HG03354 (cell line): Measurements from ENCODE around the gene EHD1.
A peak's percentile ranks its signal among the peaks of the same experiment; 100 is the strongest.

Source experiments
- ATAC-seq: cut with Tn5 transposase; IDR thresholded peaks from one replicate; pipeline ENCODE4 v1.9.1; 2021; ENCODE audit warnings: mild to moderate bottlenecking; ENCODE audit not compliant: unreplicated experiment, poor library complexity, severe bottlenecking

The EHD1 gene

DNA sequence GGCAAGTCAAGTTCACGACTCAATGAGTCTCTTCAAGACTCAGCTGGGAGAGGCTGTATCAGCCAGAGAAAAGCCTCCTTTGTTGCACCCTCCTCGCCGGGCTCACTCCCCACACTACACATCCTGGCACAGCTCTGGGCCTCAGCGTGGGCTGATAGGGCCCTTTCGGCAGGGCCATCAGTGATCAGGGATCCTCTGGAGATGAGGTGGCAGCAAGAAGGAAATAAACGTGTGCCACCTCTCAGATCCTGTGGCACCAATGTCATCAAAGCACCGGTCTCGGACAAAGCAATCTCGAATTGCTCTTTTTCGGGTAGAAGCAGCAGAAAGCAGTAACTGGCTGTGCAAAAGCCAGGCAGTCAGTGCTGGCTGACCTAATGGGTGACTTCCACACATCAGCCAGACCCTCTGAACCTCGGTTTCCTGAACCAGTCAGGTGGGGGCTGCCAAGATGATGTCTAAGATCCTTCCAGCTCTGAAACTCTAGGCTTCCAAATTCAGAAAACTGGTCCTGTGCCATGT, 2.1 kb downstream of the EHD1 start:
- ATAC-seq: no peak

DNA sequence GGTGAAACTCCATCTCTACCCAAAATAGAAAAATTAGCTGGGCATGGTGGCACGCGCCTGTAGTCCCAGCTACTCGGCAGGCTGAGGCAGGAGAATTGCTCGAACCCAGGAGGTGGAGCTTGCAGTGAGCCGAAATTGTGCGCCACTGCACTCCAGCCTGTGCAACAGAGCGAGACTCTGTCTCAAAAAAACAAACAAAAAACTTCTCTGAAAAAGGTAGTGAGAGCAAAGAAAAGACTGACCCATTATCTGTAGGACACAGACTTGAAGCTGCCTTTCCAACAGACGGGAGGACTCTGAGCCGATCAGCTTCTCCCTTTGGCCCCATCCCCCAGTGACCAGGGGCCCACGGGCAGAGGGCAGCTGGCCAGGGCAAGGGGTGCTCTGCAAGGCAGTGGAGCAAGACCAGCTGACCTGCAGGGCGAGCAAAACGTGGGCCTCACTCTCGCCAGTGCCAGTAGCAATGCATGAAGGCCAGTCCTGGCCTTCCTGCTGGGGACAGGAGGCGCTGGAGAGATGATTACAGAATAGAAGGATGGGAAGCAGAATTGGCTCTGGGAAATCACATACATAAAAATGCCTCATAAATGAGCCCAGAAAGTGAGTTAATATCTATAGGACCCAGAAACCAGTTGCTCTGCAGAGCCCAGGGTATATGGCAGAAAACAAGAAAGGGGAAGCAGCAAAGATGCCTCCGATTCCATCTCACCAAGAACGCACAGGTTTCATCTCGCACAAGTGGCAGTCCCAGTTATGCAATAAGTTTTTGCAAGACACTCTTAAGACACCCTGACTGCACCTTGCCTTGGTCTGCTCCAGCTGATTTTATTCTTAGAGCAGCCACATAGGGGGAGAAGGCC, 2.8 kb downstream of the EHD1 start:
- no peak for ATAC-seq

DNA sequence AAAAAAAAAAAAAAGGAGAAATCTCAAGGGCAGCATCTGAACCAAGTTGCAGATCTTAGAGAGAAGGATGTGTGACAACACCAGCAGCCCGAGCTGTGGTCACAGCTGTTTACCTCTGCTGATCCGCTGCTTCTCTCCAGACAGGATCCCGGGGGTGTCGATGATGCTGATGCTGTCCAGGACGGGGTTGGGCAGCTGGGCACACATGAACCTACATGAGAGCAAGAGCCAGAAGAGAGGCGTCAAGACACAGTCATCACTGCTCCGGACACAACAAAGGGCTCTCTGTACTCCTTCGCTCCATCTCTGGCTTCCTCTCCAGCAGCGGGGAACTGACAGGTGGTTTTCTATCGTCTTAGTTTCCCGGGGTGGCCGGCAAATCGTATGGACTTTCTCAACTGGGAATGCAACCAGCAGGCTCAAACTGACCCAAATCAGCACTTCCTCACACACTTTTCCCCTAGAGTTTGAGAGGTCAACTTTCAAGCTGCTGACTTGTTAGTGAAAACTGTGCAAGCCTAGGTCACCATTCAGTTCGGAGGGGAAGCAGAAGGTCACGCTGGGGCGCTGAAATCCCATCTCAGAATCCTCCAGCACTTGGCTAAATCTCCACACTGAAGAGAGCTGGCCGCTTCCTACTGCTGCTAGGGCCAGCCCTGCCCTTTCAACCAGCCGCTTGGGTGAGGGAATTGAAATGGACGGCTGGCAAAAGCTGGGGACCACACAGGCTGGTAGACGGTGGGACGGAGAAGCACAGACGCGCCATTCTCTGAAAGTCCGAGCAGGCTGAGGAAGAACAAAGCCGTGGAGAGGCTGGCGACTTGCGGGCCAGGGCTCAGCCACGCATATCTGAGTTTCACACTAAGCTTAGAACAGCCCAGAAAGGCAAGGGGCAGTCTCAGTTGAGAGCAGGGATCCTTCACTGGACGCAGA, 3.8 kb downstream of the EHD1 start:
- ATAC-seq: no peak

DNA sequence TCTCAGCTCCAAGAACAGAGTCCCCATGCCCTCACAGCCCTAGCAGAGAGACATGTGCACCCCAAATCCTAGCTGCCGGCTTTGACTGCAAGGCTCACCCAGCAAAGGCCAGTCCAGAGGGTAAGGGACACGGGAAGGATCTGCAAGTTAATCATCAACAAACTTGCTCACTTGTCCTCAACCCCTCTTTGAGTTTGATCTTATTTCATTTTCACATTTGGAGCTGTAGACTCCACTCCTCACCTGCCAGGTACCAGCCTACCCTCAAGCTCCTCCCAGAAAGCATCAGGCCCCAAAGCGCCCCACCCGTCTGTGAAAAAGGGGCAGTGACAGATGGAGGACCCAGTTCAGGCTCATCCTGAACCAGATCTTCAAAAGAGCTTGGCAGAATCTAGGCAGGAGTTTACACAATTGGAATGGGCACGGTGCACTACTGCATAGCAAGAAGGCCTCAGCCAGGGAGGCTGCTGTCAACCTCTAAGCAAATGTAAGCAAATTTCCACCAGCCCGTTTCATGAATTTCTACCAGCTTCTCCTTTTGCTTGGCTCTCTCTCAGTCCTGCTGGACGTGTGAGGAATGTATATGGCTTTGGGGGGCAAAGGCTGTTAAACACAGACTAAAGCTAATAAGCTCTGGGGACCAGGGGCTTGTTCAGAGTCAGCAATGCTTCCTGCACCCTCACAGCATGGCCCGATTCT, 5.5 kb downstream of the EHD1 start:
- no peak for ATAC-seq

DNA sequence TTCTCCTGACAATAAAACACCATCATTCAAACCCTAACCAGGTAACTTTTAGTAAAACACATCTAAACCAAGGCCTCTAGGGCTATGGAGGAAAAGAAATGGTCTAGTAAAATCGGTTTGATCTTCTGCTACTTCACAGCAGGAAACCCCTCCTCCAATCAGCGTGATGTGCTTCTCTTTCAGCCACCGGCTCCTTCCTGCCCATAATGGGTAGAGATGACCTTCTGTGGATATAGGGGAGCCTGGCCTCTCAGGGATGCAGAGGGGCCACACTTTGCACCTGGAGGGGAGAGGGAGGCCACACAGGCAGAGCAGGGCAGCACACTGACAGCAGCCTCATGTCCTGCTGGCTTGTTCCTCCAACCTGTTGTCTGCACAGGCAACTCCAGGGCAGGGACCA, 6.9 kb downstream of the EHD1 start:
- ATAC-seq: no peak

DNA sequence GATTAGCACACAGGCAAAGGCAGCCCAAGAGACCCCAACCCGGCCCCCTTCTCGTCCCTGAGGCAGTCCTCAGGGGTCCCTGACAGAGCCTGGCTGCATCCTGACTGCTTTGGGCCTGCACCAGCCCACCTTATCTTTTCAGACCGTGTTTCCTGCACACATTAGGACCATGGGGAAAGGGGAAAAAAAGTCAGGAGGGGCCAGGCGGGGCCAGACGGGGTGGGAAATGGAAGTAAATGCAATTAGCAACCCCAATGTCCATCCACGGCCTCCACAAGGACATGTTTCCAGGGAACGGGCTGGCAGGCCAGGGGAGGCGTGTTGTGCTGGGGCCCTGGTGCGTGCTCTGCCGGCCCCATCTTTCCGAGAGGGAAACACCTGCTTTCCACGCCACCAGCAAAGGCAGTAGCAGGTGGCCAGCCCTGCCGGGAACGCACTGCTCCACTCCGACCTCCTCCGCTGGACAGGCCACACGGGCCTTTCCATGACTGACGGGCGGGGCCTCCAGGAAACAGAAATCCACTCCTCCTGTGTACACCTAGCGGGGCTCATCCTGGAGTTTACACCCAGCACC, 7.4 kb downstream of the EHD1 start:
- no peak for ATAC-seq

DNA sequence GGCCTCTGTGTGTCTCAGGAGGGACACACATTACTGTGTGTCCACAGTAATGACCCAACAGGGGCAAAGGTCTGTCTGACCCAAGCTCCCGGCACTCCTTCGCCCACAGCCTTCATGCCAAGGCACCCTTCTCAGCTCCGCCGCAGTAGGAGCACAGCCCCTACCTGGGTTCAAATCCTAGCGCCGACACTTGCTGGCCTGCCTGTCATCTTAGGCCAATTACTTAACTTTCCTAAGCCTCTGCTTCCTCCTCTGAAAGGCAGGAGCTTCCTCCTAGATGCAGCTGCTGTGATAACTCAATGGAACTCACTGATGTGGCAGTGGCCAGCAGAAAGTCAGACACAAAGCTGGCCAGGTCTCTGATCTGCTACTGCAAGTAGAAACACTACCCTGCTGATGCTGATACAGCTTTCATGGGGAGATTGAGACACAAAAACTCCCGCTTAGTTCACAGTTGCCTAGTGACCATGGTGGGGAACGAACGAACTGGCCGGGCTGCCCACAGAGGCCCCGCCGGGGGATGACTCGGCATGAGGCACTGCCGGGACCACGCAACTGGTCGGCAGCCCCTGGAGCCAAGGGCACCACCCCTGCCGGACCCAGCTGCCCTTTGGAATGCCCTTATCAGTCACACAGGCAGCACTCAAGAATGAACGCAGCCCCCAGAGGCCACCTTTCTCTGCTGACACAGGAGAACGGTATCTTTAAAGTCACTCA, 8.1 kb downstream of the EHD1 start:
- no peak for ATAC-seq

DNA sequence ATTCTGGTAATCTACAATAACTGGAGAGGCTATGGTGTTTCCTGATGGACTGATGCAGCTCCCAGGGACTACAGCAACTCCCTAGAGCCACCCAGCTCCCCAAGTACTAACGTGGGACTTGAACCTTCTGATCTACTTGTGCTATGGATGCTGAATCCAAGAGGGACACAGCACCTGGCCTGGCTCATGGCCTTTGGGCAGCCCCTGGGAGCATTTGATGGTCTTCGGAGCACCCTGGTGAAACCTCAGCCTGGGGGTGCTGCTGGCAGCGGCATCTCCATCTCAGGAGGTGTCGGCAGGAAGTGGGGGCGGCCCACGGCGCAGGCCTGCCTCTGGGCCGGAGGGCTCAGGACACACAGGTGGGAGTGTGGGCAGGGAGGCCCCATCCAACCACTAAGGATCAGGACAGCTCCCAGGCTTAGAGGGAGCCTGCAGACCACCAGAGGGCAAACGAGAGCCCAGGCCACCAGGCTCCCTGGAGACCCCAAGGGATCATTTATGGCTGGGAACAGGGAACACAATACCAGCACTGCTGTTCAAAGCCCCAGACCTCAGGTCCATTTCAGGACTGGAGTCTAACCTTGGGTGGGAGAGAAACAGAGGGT, 8.7 kb downstream of the EHD1 start:
- ATAC-seq: no peak

DNA sequence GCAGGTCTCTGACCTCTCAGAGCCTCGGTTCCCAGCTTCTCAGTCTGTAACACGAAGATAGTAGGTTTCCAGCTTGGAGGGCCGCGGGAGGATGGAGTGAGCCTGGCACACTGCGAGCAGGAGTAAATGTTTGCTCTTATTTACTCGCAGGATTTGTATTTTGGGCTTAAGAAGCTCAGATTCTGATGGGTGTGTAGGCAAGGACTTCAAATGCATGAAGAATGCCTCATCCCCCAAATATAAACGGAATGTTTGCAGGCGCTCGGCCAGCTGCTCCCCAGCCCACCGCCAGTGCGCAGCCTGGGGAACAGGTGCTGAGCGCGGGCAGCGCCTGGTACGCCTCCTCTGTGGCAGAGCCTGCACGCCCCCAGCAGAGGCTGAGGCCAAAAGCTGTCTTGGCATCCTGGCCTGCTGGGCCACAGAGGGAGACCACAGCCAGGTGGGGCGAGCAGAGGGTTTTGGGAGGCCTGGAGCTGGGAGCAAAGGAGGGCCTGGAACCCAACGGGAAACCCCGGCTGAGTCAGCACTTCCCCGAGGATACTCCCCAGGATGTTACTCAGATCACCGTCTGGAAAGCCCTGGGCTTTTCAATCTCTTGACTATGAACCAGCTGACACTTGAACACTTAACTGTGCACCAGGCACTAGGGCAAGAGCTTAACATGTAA, 9.4 kb downstream of the EHD1 start:
- no peak for ATAC-seq

DNA sequence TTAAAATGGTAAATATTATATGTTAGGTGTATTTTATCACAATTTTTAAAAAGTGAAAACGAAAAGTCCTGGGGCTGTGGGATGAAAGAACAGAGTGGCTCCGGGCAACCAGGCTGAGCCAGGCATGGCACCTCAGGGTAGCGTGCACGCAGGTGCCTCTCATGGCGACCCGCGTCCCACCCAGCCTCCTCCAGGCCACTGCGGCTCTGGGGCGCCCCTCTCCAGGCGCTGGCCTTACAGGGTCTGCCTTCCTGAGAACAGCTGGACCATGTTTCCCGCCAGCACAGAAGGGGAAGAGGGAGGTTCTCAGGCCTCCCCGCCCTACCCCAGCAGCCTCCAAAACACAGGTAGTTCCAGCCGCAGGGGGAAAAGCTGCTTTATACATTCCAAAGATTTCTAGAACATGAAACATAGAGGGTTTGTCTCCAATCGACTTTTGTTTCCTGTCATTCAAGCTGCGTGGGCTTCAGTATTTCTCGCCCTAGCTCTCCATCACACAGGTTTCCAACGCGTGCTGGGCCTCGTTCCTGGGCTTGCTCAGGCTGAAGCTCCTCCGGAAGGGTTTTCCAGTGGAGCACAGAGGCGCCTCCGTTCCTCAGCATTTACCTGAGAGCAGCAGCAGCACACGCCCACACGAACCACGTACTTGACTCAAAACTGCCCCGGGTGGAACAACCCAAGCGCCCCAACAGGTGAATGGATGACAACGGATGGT, 10.5 kb downstream of the EHD1 start:
- ATAC-seq: no peak

DNA sequence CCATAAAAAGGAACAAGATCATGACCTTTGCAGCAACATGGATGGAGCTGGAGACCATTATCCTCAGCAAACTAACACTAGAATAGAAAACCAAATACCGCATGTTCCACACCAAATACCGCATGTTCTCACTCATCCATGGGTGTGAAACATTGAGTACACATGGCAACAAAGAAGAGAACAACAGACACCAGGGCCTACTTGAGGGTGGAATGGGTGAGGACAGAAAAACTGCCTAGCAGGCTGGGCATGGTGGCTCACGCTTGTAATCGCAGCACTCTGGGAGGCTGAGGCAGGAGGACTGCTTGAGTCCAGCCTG, 12.3 kb downstream of the EHD1 start:
- ATAC-seq: peak; percentile 5

DNA sequence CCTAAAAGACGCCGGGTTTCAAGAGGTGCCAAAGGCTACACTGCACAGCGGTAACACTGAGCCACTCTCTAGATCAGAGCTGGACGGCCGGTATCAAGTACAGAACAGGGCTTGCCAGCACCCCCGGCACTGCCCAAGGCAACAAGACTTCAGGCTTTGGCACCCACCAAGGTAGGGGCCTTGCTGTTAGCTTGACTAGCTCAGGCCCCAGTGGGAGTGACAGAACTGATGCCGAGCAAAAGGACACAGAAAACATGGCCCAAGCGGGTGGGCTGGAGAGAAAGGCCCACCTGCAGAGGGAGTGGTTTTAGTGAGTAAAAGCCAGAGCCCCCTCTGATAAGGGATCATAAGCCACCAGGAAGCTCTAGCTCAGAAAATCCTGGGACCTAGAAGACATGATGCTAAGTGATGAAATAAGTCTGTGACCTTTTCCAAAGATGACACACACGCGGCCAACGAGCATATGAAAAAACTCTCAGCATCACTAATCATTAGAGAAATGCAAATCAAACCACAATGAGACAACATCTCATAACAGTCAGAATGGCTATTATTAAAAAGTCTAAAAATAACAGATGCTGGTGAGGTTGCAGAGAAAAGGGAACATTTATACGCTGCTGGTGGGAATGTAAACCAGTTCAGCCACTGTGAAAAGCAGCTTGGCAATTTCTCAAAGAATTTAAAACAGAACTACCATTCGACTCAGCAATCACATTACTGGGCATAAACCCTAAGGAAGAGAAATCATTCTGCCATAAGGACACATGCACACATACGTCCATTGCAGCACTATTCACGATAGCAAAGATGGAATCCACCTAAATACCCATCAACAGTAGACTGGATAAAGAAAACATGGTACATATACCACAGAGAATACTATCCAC, 12.9 kb downstream of the EHD1 start:
- ATAC-seq: peak; percentile 50

DNA sequence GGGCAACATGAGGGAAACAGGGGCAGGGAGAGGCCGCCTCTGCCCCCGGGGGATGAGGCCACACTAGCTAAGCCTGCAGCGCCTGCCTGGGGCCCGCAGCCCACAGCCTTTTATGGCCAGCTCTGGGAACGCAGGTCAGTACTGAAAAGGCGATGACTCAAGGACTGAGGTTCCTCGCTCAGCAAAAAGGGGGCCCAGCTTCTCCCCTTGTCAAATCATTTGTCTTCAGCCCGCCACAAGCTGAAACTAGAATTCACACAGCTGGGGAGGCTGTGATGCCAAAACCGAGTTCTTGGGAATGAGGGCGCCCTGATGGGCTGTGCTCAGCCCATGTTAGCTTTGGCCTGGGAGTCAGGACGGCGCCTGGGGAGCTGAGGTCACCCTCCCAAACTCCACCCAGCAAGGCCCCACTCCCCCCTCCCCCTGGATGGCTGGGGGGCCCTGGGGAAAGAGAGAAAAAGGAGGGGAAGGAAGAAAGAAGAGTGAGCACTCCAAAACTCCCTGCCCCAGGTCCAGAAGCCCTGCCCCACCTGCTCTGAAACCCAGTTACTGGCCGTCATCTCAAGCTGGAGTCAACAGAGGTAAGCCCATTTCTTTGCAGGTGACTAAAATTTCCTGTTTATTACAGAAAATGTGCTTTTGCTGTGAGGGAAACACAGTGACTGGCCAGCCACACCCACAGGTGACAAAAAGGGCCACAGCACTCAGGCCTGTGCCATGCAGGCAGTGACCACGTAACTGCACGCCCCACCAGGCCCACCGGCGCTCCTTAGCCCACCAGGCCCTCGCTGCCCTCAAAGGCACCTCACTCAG, 13.7 kb downstream of the EHD1 start:
- ATAC-seq: peak; percentile 18

DNA sequence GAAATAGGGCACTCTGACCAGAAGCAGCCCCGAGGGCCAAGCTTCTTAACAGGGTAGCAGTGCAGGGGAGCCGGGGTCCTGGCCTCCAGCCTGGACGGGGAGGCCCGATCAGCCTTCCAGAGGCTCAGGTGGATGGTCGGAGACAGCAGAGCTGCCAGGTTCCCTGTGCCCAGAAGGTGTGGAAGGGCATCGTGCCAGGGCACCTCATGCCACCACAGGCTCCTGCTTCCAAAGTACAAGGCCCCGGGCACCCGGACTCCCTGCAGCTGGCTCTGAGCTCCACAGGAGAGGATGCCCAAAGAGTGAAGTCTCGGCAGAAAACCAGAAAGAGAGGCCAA, 14.3 kb downstream of the EHD1 start:
- no peak for ATAC-seq

DNA sequence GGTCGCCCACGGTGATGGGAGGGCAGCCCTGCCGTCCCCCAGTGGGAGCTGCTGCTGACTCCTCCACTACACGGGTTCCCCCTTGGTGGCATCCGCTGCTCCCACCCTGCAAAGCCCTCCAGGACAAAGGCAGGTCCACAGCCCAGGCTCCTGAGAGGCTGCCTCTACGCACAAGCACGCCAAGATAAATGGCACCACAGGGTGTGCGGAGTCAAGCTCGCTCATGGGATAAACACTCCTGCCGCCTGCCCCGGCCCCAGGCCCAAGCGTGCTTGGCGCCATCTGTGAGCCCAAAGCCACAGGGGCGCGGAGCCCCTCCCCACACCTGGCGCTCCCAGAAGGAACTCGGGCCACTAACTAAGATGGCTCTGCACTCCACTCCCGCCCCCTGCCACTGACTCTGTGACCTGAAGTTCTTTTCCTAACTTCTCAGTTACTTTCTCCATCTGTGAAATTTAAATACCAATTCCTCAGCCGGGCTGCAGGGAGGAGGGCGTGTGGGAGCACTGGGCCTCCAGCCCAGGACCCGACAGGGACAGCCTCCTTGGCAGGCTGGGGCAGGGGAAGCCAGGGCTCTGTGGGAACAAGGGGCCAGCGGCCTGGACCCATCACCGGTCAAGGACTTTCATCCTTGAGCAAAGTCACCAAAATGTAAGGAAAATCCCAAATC, 14.9 kb downstream of the EHD1 start:
- no peak for ATAC-seq

DNA sequence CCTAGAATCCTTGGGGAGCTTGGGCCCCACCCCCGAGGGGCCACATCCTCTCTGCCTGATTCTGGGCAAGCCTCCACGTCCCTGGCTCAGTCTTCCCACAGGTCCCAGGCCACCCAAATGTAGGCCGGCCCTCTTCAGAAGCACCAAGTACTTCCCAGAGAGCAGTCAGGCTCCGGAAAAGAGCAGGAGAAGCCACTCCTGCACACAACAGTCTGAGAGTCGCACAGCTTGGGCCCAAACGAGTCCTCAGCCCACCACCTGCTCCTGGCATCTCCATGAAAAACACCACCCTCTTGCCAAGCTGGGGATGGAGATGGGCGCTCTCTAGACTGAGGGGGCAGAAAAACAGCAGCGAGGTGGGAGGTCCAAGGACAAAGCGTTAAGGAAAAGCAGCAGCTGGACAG, 15.4 kb downstream of the EHD1 start:
- ATAC-seq: no peak
